Neural progenitor cell (in vitro differentiated cells): ENCODE data around the gene TPD52L1. TPM values are rescaled to one million over a fixed set of nuclear protein-coding genes. Genes with fewer than 3 reads are reported as not detected.

Experiments used
- DNase-seq: peaks from one replicate; pipeline ENCODE4 v3.0.0-alpha.2; 2016; ENCODE audit warnings: low spot score
- H2AFZ ChIP-seq: fragments of 200-600 bp; sonication (generic); replicated peaks from 2 replicates; pipeline ENCODE4 v1.6.1; 2016; ENCODE audit warnings: antibody characterized with exemption
- H3F3A ChIP-seq: fragments of 200-600 bp; sonication (generic); 2 replicates; pipeline ENCODE4 v1.6.1; 2016; ENCODE audit warnings: antibody characterized with exemption, low read depth
- H3K27ac ChIP-seq: fragments of 200-600 bp; sonication (generic); 2 replicates; pipeline ENCODE4 v1.5.1; 2016; ENCODE audit warnings: mild to moderate bottlenecking
- H3K27me3 ChIP-seq: fragments of 200-600 bp; sonication (generic); 2 replicates; pipeline ENCODE4 v1.6.1; 2016; ENCODE audit warnings: mild to moderate bottlenecking, moderate library complexity
- H3K36me3 ChIP-seq: fragments of 200-600 bp; sonication (generic); 2 replicates; pipeline ENCODE4 v1.5.1; 2016
- H3K4me1 ChIP-seq: fragments of 200-600 bp; sonication (generic); 2 replicates; pipeline ENCODE4 v1.6.1; 2016; ENCODE audit warnings: mixed run types
- H3K4me2 ChIP-seq: fragments of 200-600 bp; sonication (generic); 2 replicates; pipeline ENCODE4 v1.6.1; 2016
- H3K4me3 ChIP-seq: fragments of 200-600 bp; sonication (generic); 2 replicates; pipeline ENCODE4 v1.5.1; 2016
- H3K79me2 ChIP-seq: fragments of 200-600 bp; sonication (generic); 2 replicates; pipeline ENCODE4 v1.6.1; 2016; ENCODE audit warnings: low read depth
- H3K9ac ChIP-seq: fragments of 200-600 bp; sonication (generic); 2 replicates; pipeline ENCODE4 v1.6.1; 2016
- H3K9me3 ChIP-seq: fragments of 200-600 bp; sonication (generic); 2 replicates; pipeline ENCODE4 v1.5.1; 2016; ENCODE audit warnings: low read depth
- H4K20me1 ChIP-seq: fragments of 200-600 bp; sonication (generic); 2 replicates; pipeline ENCODE4 v1.6.1; 2016; ENCODE audit warnings: low read depth
- H3K27ac Mint-ChIP-seq: 3 replicates; pipeline ENCODE4 v1.8.0; 2021; ENCODE audit warnings: mixed read lengths
- H3K27me3 Mint-ChIP-seq: 2 replicates; pipeline ENCODE4 v1.8.0; 2022; ENCODE audit warnings: low read depth, mild to moderate bottlenecking, inconsistent platforms, moderate library complexity, mixed read lengths; ENCODE audit not compliant: insufficient read depth
- H3K36me3 Mint-ChIP-seq: 3 replicates; pipeline ENCODE4 v1.8.0; 2021; ENCODE audit warnings: mixed read lengths
- H3K4me1 Mint-ChIP-seq: 3 replicates; pipeline ENCODE4 v1.8.0; 2021; ENCODE audit warnings: mixed read lengths
- H3K4me3 Mint-ChIP-seq: 3 replicates; pipeline ENCODE4 v1.8.0; 2021; ENCODE audit warnings: mild to moderate bottlenecking, moderate library complexity, mixed read lengths
- H3K9me3 Mint-ChIP-seq: 3 replicates; pipeline ENCODE4 v1.8.0; 2020; ENCODE audit warnings: mixed read lengths
- EZH2 ChIP-seq: fragments of 200-600 bp; sonication (generic); IDR thresholded peaks from 2 replicates; pipeline ENCODE4 v1.6.1; 2017; ENCODE audit warnings: antibody characterized with exemption, mild to moderate bottlenecking, moderate library complexity
- EZH2phosphoT487 ChIP-seq: fragments of 200-600 bp; sonication (generic); IDR thresholded peaks from 2 replicates; pipeline ENCODE4 v1.6.1; 2017; ENCODE audit warnings: antibody characterized with exemption
- total RNA-seq: library from RNA; depleted of rRNA; stranded (reverse); fragments of >200 nt; gene quantifications from 2 replicates; pipeline ENCODE4 v1.2.3, GENCODE V29; 2015; ENCODE audit warnings: low replicate concordance
- TF ChIP-seq, protein P1 (sequence below): fragments of 200-600 bp; sonication (generic); IDR thresholded peaks from 2 replicates; pipeline ENCODE4 v1.5.1; 2017; ENCODE audit warnings: antibody characterized with exemption, mild to moderate bottlenecking

TPD52L1 gene
- total RNA-seq, 1 donor from 2014 or later, result 9.5 TPM

- Histone ChIP-seq H3K9me3 (no peaks in the 10 kb centered on the region), H3K4me3 (no peak overlapping the region), H3K36me3 (no peaks in the 10 kb centered on the region), H2AFZ (no peak overlapping the region), H3F3A (no peaks in the 10 kb centered on the region), H3K4me2 (no peak overlapping the region), H3K4me1 (no peaks in the 10 kb centered on the region), H3K27me3 (no peaks in the 10 kb centered on the region), H4K20me1 (no peaks in the 10 kb centered on the region), H3K79me2 (no peaks in the 10 kb centered on the region), H3K27ac (no peak overlapping the region), H3K9ac (no peak overlapping the region)
- TF ChIP-seq, protein P1, sequence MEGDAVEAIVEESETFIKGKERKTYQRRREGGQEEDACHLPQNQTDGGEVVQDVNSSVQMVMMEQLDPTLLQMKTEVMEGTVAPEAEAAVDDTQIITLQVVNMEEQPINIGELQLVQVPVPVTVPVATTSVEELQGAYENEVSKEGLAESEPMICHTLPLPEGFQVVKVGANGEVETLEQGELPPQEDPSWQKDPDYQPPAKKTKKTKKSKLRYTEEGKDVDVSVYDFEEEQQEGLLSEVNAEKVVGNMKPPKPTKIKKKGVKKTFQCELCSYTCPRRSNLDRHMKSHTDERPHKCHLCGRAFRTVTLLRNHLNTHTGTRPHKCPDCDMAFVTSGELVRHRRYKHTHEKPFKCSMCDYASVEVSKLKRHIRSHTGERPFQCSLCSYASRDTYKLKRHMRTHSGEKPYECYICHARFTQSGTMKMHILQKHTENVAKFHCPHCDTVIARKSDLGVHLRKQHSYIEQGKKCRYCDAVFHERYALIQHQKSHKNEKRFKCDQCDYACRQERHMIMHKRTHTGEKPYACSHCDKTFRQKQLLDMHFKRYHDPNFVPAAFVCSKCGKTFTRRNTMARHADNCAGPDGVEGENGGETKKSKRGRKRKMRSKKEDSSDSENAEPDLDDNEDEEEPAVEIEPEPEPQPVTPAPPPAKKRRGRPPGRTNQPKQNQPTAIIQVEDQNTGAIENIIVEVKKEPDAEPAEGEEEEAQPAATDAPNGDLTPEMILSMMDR, result no peak
- no peak for TF ChIP-seq EZH2
- TF ChIP-seq EZH2phosphoT487, result no peak
- Mint-ChIP-seq H3K4me3 (no peak overlapping the region), H3K36me3 (no peaks in the 10 kb centered on the region), H3K27ac (no peak overlapping the region), H3K27me3 (no peaks in the 10 kb centered on the region), H3K4me1 (peaks cover 12% of the 10 kb centered on the region), H3K9me3 (no peaks in the 10 kb centered on the region)
- DNase-seq, result no peak
Measured at GRCh38 chr6:125213939-125214338, 60.4 kb downstream of the TPD52L1 start.

- TF ChIP-seq EZH2 (no peak), EZH2phosphoT487 (no peak)
- TF ChIP-seq, protein P1, result no peak
Measured at GRCh38 chr6:125215252-125215819, 61.8 kb downstream of the TPD52L1 start.

DNA sequence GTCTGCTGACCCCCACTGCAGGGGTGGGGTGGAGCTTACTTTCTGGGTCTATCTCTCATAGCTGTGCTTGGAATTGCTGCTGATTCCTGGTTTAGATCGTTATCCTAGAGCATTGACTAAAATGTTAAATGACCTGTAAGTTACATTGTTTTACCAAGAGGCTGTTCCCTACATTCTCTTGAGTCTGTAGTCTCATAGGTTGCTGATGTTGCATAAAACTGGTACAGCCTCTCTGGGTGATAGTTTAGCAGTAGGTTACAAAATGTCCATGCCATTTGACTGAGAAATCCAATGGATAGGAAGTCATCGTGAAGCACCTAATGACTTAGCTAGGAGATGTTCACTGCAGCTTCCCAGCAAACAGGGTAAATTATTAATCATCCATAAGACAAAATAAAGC is 62.4 kb downstream of the TPD52L1 start:
- H3K79me2 ChIP-seq, result no peaks in the 10 kb centered on the region
- no peaks in the 10 kb centered on the region for H4K20me1 ChIP-seq
- H3K9me3 Mint-ChIP-seq, result no peaks in the 10 kb centered on the region
- no peak overlapping the region for H3K4me3 ChIP-seq
- no peak overlapping the region for H3K27ac ChIP-seq
- no peaks in the 10 kb centered on the region for H3K36me3 ChIP-seq
- DNase-seq, result no peak
- peaks cover 11% of the 10 kb centered on the region for H3K4me1 ChIP-seq
- H3K27me3 ChIP-seq, result no peaks in the 10 kb centered on the region
- H3K4me3 Mint-ChIP-seq, result no peak overlapping the region
- no peak overlapping the region for H3K4me2 ChIP-seq
- no peak overlapping the region for H3K9ac ChIP-seq
- TF ChIP-seq EZH2 (no peak), EZH2phosphoT487 (no peak)
- TF ChIP-seq, protein P1, result no peak
- H3K9me3 ChIP-seq, result no peaks in the 10 kb centered on the region
- peaks cover 22% of the 10 kb centered on the region for H3K4me1 Mint-ChIP-seq
- no peak overlapping the region for H3K27ac Mint-ChIP-seq
- H3K27me3 Mint-ChIP-seq, result no peaks in the 10 kb centered on the region
- H3F3A ChIP-seq, result no peaks in the 10 kb centered on the region
- no peak overlapping the region for H2AFZ ChIP-seq
- no peaks in the 10 kb centered on the region for H3K36me3 Mint-ChIP-seq

More at GRCh38 chr6:125215252-125215819, 61.8 kb downstream of the TPD52L1 start:
- Histone ChIP-seq H3K9ac (no peak overlapping the region), H4K20me1 (no peaks in the 10 kb centered on the region), H3F3A (no peaks in the 10 kb centered on the region), H3K4me1 (peaks cover 11% of the 10 kb centered on the region), H3K4me2 (no peak overlapping the region), H3K79me2 (no peaks in the 10 kb centered on the region), H3K4me3 (no peak overlapping the region), H2AFZ (no peak overlapping the region), H3K27me3 (no peaks in the 10 kb centered on the region), H3K9me3 (no peaks in the 10 kb centered on the region), H3K36me3 (no peaks in the 10 kb centered on the region), H3K27ac (no peak overlapping the region)
- Mint-ChIP-seq H3K27ac (no peak overlapping the region), H3K4me1 (peaks cover 22% of the 10 kb centered on the region), H3K36me3 (no peaks in the 10 kb centered on the region), H3K27me3 (no peaks in the 10 kb centered on the region), H3K9me3 (no peaks in the 10 kb centered on the region), H3K4me3 (no peak overlapping the region)
- DNase-seq, result no peak
